OCI-LY3 (cell line): ENCODE results near the gene EPN3.

Source experiments
- EZH2phosphoT487 ChIP-seq: fragments of 200-600 bp; shearing (Covaris generic); IDR thresholded peaks from 2 replicates; pipeline ENCODE4 v1.6.1; 2018; ENCODE audit warnings: antibody characterized with exemption, mixed run types, low read depth
- TF ChIP-seq, protein P1 (sequence below): fragments of 200-600, 300-600 bp; sonication (generic); IDR thresholded peaks from 2 replicates; pipeline ENCODE4 v1.5.1; 2014; ENCODE audit warnings: antibody characterized with exemption, low read length, low read depth

DNA sequence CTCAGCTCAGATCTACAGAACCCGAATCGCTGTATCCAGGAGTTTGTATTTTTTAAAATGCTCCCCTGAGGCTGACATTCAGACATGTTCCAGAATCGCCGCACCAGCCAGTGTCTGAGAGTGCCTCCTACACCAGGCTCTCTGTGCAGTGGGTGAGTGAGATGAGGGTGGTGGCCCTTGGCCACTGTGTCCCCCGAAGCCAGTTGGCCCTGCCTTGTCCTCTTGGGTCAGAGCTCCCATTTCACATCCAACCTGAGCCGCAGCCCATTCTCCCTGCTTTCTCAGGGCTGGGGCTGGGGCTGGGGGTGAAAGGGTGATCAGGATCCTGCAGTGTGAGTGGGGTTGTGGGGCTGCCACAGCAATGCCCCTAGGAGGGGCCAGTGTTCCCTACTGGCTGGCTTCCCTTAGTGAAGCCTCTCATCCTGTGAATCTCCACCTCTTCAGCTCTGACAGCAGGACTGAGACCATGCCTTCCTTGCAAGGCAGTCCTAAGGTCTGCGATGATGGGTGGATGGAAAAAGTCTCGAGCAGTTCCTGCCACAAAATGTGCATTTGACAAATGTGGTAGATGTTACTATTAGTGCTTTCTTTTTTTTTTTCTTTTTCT lies 37.2 kb upstream of the EPN3 start:
- TF ChIP-seq, protein P1, sequence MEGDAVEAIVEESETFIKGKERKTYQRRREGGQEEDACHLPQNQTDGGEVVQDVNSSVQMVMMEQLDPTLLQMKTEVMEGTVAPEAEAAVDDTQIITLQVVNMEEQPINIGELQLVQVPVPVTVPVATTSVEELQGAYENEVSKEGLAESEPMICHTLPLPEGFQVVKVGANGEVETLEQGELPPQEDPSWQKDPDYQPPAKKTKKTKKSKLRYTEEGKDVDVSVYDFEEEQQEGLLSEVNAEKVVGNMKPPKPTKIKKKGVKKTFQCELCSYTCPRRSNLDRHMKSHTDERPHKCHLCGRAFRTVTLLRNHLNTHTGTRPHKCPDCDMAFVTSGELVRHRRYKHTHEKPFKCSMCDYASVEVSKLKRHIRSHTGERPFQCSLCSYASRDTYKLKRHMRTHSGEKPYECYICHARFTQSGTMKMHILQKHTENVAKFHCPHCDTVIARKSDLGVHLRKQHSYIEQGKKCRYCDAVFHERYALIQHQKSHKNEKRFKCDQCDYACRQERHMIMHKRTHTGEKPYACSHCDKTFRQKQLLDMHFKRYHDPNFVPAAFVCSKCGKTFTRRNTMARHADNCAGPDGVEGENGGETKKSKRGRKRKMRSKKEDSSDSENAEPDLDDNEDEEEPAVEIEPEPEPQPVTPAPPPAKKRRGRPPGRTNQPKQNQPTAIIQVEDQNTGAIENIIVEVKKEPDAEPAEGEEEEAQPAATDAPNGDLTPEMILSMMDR, result no peak
- TF ChIP-seq EZH2phosphoT487, result no peak
